Activated naive CD4-positive, alpha-beta T cell treated with anti-CD3 and anti-CD28 coated beads, Interleukin-2, amount 50 U/mL, for 24 hours (primary cell): Measurements from ENCODE around the gene IMP4.

Experiments
- H3K27ac Mint-ChIP-seq: one replicate; pipeline ENCODE4 v1.8.0; 2021; ENCODE audit warnings: mild to moderate bottlenecking, mixed read lengths
- H3K27me3 Mint-ChIP-seq: one replicate; pipeline ENCODE4 v1.8.0; 2021; ENCODE audit warnings: mixed read lengths
- H3K36me3 Mint-ChIP-seq: one replicate; pipeline ENCODE4 v1.8.0; 2021; ENCODE audit warnings: mixed read lengths
- H3K4me1 Mint-ChIP-seq: one replicate; pipeline ENCODE4 v1.8.0; 2021; ENCODE audit warnings: mixed read lengths
- H3K4me3 Mint-ChIP-seq: one replicate; pipeline ENCODE4 v1.8.0; 2021; ENCODE audit warnings: mild to moderate bottlenecking, mixed read lengths
- H3K9me3 Mint-ChIP-seq: one replicate; pipeline ENCODE4 v1.8.0; 2021; ENCODE audit warnings: mixed read lengths

The IMP4 gene, protein sequence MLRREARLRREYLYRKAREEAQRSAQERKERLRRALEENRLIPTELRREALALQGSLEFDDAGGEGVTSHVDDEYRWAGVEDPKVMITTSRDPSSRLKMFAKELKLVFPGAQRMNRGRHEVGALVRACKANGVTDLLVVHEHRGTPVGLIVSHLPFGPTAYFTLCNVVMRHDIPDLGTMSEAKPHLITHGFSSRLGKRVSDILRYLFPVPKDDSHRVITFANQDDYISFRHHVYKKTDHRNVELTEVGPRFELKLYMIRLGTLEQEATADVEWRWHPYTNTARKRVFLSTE

DNA sequence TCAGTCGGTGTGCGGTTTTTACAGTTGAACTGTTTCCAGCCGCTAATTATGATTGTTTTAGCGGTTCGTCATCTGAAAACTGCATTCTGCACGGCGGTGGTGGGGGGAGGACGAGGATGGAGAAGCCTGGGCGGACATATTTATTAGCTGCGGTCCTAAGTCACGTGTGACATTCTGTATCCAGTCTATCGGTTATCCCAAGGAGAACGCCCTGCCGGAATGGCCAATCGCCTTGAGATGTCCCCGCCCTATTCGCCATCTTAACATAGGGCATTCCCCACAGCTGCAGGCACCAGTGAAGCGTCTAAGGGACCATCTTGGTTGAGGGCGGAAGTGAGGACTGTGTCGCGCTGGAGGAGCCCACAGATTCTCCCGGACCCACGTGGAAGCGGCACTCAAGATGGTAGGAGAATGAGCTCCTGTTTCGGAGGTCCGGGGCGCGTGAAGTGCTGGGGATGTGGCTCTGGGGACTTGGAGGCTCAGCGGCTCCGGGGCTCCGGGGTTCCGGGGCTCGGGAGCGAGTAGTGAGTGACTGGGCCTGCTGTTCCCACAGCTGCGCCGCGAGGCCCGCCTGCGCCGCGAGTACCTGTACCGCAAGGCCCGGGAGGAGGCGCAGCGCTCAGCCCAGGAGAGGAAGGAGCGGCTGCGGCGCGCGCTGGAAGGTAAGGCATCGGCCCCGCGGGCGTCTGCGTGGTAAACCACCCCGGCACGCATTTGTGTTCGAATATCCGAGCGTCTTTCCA, at the start of gene IMP4:
TSS of gene IMP4 (plus strand) at position 365 of the 743 bp plus-strand sequence. CDS start at position 401, 36 bp downstream.
- peak within 1 kb of the TSS; percentile 99 for H3K27ac Mint-ChIP-seq
- peaks cover 54% of the 10 kb centered on the region for H3K4me1 Mint-ChIP-seq
- no peaks in the 10 kb centered on the region for H3K9me3 Mint-ChIP-seq
- H3K36me3 Mint-ChIP-seq: peaks cover 26% of the 10 kb centered on the region
- H3K4me3 Mint-ChIP-seq: peak within 1 kb of the TSS; percentile 100
- H3K27me3 Mint-ChIP-seq: no peaks in the 10 kb centered on the region

DNA sequence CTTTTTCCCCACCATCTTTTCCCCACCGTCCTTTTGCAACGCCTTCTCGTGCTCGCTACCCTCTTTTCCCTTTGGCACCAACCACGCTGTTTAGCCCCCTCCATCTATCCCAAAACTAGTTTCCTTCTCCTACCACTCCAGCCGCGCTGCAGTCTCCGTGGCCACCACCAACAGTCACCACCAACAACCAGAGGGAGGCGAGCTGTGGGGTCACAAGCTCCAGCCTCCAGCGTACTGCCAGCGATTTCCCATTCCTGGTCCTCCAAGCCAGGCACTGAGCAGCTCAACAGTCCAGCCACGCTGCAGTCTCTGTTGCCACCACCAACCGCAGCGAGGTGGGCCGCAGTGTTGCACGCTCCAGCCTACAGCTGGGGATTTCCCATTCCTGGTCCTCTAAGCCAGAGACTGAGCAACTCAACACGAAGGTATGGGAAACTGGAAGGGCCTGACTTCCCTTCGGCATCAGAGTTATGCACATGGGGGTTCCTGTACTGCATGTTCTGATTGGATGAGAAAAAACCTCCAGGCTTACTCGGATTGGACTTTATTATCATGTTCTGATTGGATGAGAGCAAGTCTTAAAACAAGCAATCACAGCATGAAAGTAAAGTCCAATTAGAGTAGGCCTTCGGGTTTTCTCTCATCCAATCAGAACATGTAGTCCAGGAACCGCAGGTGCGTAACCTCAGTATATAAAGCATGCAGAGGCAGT, 42.3 kb upstream of the IMP4 start:
- H3K27me3 Mint-ChIP-seq: peaks cover 24% of the 10 kb centered on the region
- no peaks in the 10 kb centered on the region for H3K9me3 Mint-ChIP-seq
- H3K36me3 Mint-ChIP-seq: no peaks in the 10 kb centered on the region
- no peak overlapping the region for H3K4me3 Mint-ChIP-seq
- no peak overlapping the region for H3K27ac Mint-ChIP-seq
- H3K4me1 Mint-ChIP-seq: no peaks in the 10 kb centered on the region

GRCh38 chr2:130300970-130301348, 41.7 kb upstream of the IMP4 start:
- Mint-ChIP-seq H3K36me3 (no peaks in the 10 kb centered on the region), H3K27ac (no peak overlapping the region), H3K9me3 (no peaks in the 10 kb centered on the region), H3K4me1 (no peaks in the 10 kb centered on the region), H3K27me3 (peaks cover 20% of the 10 kb centered on the region), H3K4me3 (no peak overlapping the region)

GRCh38 chr2:130302164-130302886, 40.4 kb upstream of the IMP4 start:
- H3K27me3 Mint-ChIP-seq: peaks cover 18% of the 10 kb centered on the region
- no peaks in the 10 kb centered on the region for H3K9me3 Mint-ChIP-seq
- no peaks in the 10 kb centered on the region for H3K36me3 Mint-ChIP-seq
- H3K4me3 Mint-ChIP-seq: no peak overlapping the region
- no peak overlapping the region for H3K27ac Mint-ChIP-seq
- H3K4me1 Mint-ChIP-seq: no peaks in the 10 kb centered on the region

DNA sequence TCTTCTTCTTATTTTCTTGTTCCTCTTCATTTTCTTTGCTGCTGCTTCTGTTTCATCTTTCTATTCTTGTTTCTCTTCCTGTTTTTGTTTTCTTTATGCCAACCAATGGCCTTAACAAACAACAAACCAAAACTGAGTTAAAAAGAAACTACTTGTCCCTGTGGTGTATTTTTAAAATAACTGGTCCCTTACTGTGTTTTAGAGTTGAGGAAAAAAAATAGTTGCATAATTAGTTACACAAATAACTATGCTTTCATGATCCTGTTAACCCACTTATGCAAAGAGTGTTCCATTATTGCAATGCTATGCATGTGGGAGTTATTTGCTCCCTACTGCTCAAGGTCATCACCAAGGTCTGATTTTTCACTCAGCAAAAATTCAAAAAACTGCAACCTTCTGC, 39.5 kb upstream of the IMP4 start:
- H3K4me3 Mint-ChIP-seq: no peak overlapping the region
- H3K4me1 Mint-ChIP-seq: no peaks in the 10 kb centered on the region
- H3K36me3 Mint-ChIP-seq: no peaks in the 10 kb centered on the region
- no peak overlapping the region for H3K27ac Mint-ChIP-seq
- peaks cover 13% of the 10 kb centered on the region for H3K27me3 Mint-ChIP-seq
- no peaks in the 10 kb centered on the region for H3K9me3 Mint-ChIP-seq

- H3K4me1 Mint-ChIP-seq: no peaks in the 10 kb centered on the region
- H3K4me3 Mint-ChIP-seq: no peak overlapping the region
- H3K27ac Mint-ChIP-seq: no peak overlapping the region
- H3K36me3 Mint-ChIP-seq: no peaks in the 10 kb centered on the region
- peaks cover 5% of the 10 kb centered on the region for H3K27me3 Mint-ChIP-seq
- no peaks in the 10 kb centered on the region for H3K9me3 Mint-ChIP-seq
Observed at GRCh38 chr2:130304726-130305125, 38.0 kb upstream of the IMP4 start.

DNA sequence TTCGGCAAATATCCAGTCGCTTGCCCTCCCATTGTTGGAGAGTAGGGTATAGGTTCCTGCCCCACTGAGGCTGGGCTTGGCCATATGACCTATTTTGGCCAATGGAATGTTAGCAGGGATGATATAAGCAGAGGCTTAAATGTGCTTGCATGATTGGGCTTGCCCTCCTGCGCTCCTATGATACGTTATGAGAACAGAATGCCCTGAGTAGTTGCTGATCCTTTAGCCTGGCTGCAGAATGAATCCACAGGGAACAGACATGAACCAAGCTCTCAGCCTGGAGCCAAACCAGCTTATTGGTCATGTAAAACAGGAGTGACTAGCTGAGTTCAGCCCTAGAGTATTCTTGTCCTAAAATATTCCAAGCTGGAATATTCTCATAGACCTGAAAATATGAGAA, 34.8 kb upstream of the IMP4 start:
- peaks cover 2% of the 10 kb centered on the region for H3K27me3 Mint-ChIP-seq

DNA sequence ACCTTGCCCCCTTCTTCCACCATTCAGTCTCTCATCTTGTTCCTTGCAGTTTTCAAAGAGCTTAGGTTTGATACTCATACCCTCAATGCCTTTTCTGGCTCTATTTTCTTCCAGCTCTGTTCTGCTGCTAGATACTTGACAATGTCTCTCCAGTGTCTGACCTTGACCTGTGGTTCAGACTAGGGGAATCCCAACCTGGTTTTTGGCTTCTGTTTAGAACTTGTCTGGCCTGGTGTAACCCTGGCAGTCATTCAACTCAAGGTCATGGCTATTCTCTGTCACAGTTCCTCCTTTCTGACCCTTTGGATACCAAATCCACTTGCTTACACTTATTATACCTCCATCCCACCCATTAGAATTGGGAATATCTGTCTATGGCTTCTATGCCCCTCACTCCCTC, 31.8 kb upstream of the IMP4 start:
- Mint-ChIP-seq H3K9me3 (no peaks in the 10 kb centered on the region), H3K4me3 (no peak overlapping the region), H3K36me3 (no peaks in the 10 kb centered on the region), H3K27ac (no peak overlapping the region), H3K27me3 (no peaks in the 10 kb centered on the region), H3K4me1 (no peaks in the 10 kb centered on the region)

More for the DNA sequence above, 34.8 kb upstream of the IMP4 start:
- no peaks in the 10 kb centered on the region for H3K36me3 Mint-ChIP-seq
- no peaks in the 10 kb centered on the region for H3K9me3 Mint-ChIP-seq
- no peaks in the 10 kb centered on the region for H3K4me1 Mint-ChIP-seq
- no peak overlapping the region for H3K4me3 Mint-ChIP-seq
- H3K27ac Mint-ChIP-seq: no peak overlapping the region

DNA sequence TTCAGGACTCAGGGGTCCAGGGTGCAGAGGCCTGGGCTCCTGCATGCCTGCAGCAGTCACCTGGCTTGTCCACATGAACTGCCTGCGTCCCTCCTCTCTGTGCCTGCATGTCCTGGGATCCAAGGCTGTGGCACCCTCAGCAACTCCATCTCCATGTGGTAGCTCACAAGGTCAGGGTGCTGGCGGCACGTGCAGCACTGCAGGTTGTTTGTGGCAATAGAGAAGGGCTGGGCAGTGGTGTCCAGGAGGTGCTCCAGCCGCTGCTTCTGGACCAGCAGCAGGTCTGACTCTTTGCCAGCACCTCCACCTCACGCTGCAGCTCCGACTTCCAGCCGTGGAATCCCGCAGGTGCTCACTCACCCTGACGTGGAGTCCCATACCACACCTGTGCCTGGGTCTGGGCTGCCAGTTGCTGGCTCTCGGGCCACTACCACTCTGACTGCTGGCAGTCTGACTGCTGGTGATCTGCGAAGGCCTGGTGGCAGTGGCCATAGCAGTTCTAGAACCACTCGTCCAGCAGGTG, 28.8 kb upstream of the IMP4 start:
- H3K36me3 Mint-ChIP-seq: no peaks in the 10 kb centered on the region
- no peaks in the 10 kb centered on the region for H3K4me1 Mint-ChIP-seq
- H3K4me3 Mint-ChIP-seq: no peak overlapping the region
- no peak overlapping the region for H3K27ac Mint-ChIP-seq
- H3K27me3 Mint-ChIP-seq: no peaks in the 10 kb centered on the region
- H3K9me3 Mint-ChIP-seq: no peaks in the 10 kb centered on the region

- no peaks in the 10 kb centered on the region for H3K4me1 Mint-ChIP-seq
- H3K36me3 Mint-ChIP-seq: no peaks in the 10 kb centered on the region
- H3K27me3 Mint-ChIP-seq: no peaks in the 10 kb centered on the region
- no peak overlapping the region for H3K27ac Mint-ChIP-seq
- no peak overlapping the region for H3K4me3 Mint-ChIP-seq
- H3K9me3 Mint-ChIP-seq: no peaks in the 10 kb centered on the region
Observed at GRCh38 chr2:130314377-130314776, 28.3 kb upstream of the IMP4 start.

DNA sequence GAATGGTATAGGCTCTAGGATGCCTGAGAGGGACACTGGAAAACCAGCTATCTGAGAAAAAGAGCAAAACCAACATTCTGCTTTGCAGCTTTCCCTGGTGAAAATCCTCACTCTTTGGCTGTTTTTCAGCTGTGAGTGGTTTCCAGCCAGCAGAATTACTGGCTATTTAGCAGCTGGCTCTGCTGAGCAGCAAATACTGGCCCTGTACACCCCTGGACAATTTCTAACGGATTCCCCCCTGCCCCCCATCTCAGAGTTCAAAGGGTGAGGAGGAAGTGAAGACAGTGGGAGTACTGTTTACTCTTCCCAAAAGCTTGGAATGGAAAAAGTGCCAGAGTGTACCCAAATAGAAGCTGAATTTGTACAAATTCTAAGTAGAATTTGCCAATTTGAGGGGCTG, 26.1 kb upstream of the IMP4 start:
- Mint-ChIP-seq H3K4me1 (no peaks in the 10 kb centered on the region), H3K9me3 (no peaks in the 10 kb centered on the region), H3K4me3 (no peak overlapping the region), H3K36me3 (no peaks in the 10 kb centered on the region), H3K27ac (no peak overlapping the region), H3K27me3 (peaks cover 3% of the 10 kb centered on the region)

DNA sequence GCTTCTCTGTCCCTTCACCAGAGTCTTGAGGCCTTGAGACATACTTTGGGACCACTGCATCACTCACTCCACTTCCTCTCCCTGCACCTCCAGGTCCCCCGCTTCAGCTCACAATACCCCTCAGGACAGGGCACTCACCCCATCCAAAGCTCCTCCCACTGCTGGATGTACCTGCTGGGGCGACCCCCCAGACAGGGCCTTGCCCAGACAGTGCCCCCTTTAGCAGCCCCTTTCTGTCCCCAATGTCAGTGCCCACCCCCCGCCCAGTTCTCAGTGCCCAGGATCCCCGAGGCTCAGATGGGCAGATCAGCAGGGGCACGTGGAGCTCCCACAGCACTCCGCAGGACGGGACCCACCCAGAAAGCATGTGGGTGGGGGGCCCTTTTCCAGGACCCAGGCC, 23.8 kb upstream of the IMP4 start:
- H3K4me3 Mint-ChIP-seq: no peak overlapping the region
- H3K36me3 Mint-ChIP-seq: no peaks in the 10 kb centered on the region
- no peak overlapping the region for H3K27ac Mint-ChIP-seq
- H3K9me3 Mint-ChIP-seq: no peaks in the 10 kb centered on the region
- peaks cover 4% of the 10 kb centered on the region for H3K27me3 Mint-ChIP-seq
- no peaks in the 10 kb centered on the region for H3K4me1 Mint-ChIP-seq

- H3K4me1 Mint-ChIP-seq: no peaks in the 10 kb centered on the region
- H3K27ac Mint-ChIP-seq: no peak overlapping the region
- H3K27me3 Mint-ChIP-seq: peaks cover 4% of the 10 kb centered on the region
- no peaks in the 10 kb centered on the region for H3K36me3 Mint-ChIP-seq
- no peak overlapping the region for H3K4me3 Mint-ChIP-seq
- no peaks in the 10 kb centered on the region for H3K9me3 Mint-ChIP-seq
Observed at GRCh38 chr2:130319536-130319935, 23.2 kb upstream of the IMP4 start.

DNA sequence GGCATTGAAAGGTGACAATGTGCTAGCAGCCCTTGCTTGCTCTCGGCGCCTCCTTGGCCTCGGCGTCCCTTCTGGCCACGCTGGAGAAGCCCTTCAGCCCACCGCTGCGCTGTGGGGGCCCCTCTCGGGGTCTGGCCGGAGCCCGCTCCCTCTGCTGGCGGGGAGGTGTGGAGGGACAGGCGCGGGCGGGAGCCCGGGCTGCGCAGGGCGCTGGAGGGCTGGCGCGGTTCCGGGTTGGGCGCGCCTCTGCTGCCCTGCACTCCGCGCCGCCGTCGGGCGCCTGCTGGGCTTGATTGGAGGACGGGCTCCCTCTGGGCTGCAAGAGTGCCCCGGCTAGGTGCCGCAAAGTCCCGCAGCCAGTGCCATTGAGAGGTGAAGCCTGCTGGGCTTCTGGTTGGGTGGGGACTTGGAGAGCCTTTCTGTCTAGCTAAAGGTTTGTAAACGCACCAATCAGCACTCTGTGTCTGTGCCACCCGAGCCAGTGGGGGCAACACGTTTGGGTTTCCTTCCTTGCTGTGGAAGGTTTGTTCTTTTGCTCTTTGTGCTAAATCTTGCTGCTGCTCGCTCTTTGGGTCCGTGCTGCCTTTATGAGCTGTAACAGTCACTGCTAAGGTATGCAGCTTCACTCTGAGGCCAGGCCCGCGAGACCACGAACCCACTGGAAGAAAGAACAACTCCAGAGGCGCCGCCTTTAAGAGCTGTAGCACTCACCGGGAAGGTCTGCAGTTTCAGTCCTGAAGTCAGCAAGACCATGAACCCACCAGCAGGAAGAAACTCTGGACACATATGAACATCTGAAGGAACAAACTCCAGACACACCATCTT, 14.8 kb upstream of the IMP4 start:
- Mint-ChIP-seq H3K27me3 (peaks cover 25% of the 10 kb centered on the region), H3K4me1 (peaks cover 5% of the 10 kb centered on the region), H3K4me3 (no peak overlapping the region)

DNA sequence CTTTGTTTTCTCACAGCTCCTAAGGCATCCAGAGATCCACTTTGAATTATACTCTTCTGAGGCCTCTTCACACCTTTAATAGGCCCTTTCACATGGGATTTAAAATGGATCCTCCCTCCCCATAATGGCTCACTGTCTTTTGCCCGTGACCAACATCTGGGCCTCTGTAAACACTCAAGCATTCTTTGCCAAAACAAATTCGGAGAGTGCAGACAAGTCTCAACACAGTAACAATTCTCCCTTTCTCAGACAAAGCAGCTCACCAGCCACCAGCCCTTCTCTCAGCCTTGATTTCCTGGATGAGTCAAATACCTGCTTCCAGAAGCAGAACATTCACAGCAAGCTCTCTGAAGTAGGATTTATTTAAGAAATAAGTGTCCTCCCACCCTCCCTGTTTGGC, 14.0 kb upstream of the IMP4 start:
- Mint-ChIP-seq H3K4me1 (peaks cover 5% of the 10 kb centered on the region), H3K4me3 (no peak overlapping the region), H3K27ac (no peak overlapping the region), H3K9me3 (no peaks in the 10 kb centered on the region), H3K36me3 (no peaks in the 10 kb centered on the region), H3K27me3 (peaks cover 25% of the 10 kb centered on the region)

More for the DNA sequence above, 14.8 kb upstream of the IMP4 start:
- no peaks in the 10 kb centered on the region for H3K36me3 Mint-ChIP-seq
- no peaks in the 10 kb centered on the region for H3K9me3 Mint-ChIP-seq
- H3K27ac Mint-ChIP-seq: no peak overlapping the region
